ENCODE measurements around the gene NPPC. TPM values are rescaled to one million over a fixed set of nuclear protein-coding genes. Genes with fewer than 3 reads are reported as not detected.

NPPC gene
- total RNA-seq, 1 experiment from 2014 or later, result not detected

DNA sequence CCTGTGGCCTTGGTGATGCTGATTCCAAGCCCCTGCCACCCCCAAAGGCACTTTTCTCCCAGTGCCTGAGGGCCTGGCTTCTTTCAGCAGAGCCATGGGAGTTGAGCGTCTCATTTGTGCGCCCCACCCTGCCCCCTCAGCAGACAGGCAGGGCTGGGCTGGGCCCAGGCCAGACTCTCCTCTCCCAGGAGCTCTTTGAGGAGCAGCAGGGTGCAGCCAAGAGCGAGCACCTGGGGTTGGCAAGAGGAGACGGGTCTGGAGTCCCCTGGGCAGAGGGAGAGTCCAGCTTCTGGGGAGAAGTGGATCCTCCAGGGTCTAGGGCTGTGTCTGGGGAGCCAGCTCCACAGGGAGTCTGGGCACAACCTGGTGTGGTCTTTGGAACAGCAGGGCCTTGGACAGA is 21.2 kb downstream of the NPPC start:
- no peak overlapping the region for H3K27ac ChIP-seq
- DNase-seq (ENCODE audit: low read depth in 1 of 2, low spot score in 2 of 2), result no peak
- H3K36me3 ChIP-seq, result no peaks in the 10 kb centered on the region
- H3K9me3 ChIP-seq (replicated peaks), result no peaks in the 10 kb centered on the region
- H3K27me3 ChIP-seq (replicated peaks), result peaks cover 11% of the 10 kb centered on the region
- H3K4me1 ChIP-seq (replicated peaks), result no peaks in the 10 kb centered on the region
- no peak overlapping the region for H3K4me3 ChIP-seq

DNA sequence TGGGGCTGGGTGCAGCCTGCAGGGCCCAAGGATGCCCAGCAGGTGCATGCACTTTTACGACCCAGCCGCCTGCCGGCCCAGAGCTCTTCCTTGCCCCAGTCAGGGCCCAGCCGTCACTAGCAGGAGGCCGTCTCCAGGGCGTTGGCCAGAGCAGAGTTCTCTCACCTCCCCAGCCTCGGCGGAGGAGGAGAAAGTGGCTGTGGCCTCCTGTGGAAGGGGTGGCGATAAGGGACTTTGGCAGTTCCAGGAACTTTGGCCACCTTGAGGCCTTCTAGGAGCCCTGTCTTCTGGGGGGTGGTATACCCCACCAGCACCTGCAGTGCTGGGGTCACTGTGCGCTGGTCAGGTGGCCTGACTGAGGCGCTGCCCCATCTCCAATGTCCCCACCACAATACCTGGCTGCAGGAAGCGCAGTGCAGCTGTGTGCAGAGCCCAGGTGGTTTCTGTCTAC is 22.0 kb downstream of the NPPC start:
- Histone ChIP-seq H3K36me3 (no peaks in the 10 kb centered on the region), H3K9me3 (replicated peaks) (no peaks in the 10 kb centered on the region), H3K4me3 (no peak overlapping the region), H3K27me3 (replicated peaks) (peaks cover 11% of the 10 kb centered on the region), H3K4me1 (replicated peaks) (no peaks in the 10 kb centered on the region), H3K27ac (no peak overlapping the region)
- no peak for DNase-seq (ENCODE audit: low read depth in 1 of 2, low spot score in 2 of 2)

DNA sequence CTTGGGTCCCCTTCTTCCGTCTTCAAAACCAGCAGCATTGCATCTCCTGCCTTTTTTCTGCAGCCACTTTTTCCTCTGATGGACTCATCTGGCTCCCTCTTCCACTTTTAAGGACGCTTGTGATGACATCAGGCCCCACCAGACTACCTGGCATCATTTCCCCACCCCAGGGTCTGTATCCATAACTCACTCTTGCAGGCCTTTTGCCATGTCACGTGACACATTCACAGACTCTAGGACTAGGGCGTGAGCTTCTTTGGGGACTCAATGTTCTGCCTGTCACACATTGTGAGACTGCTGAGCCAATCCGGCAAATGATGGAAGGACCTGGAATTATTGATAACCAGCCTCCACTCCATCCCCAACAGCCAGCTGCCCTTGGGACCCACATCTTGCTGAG is 23.6 kb downstream of the NPPC start:
- no peak overlapping the region for H3K4me3 ChIP-seq
- H3K36me3 ChIP-seq, result no peaks in the 10 kb centered on the region
- H3K27me3 ChIP-seq (replicated peaks), result peaks cover 11% of the 10 kb centered on the region
- no peaks in the 10 kb centered on the region for H3K9me3 ChIP-seq (replicated peaks)
- no peak for DNase-seq (ENCODE audit: low read depth in 1 of 2, low spot score in 2 of 2)
- no peak overlapping the region for H3K27ac ChIP-seq
- H3K4me1 ChIP-seq (replicated peaks), result no peaks in the 10 kb centered on the region

DNA sequence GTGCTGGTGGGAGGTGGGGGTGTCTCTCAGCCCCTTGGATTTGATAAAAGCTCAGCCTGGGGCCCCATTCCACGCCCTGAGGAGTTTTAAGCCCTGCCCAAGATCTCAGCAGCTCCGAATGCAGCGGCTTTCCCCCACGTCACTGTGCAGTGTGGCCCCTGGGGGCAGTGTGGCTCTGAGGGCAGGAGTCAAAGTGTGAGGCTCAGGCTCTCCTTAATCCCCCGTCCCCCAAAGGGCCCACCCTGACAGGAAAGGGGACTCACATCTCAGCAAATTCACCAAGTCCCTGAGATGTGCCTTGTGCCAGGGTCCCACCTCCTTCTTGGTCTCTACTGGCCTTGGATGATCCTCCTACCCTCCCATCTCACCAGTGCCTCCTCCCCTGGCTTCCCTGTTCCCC is 25.2 kb downstream of the NPPC start:
- no peaks in the 10 kb centered on the region for H3K36me3 ChIP-seq
- no peak overlapping the region for H3K4me3 ChIP-seq
- H3K9me3 ChIP-seq (replicated peaks), result no peaks in the 10 kb centered on the region
- H3K4me1 ChIP-seq (replicated peaks), result no peaks in the 10 kb centered on the region
- H3K27me3 ChIP-seq (replicated peaks), result peaks cover 5% of the 10 kb centered on the region; the same call in 1 of the 2 replicates
- DNase-seq (ENCODE audit: low read depth in 1 of 2, low spot score in 2 of 2), result no peak
- H3K27ac ChIP-seq, result no peak overlapping the region

DNA sequence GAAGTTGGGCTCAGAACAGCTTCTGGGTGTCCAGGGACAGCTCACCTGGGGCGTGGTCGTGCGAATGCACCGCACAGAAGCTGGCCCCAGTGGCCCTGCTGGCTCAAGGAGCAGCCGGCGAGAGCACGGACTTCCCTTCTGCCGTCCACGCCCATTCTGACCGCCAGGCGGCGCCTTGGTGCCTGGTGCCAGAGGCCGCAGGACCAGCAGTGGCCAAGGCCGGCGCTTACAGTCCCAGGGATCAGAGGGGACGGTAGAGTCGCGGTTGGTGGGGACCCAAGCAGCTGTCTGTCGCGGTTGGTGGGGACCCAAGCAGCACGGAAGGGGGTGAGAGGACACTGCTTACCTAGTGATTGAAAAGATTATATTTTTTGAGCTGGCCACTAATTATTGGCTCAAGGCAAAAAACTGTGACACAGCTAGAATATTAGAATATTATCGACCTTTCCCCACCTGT is 25.7 kb downstream of the NPPC start:
- peaks cover 5% of the 10 kb centered on the region; the same call in 1 of the 2 replicates for H3K27me3 ChIP-seq (replicated peaks)
- H3K4me1 ChIP-seq (replicated peaks), result no peaks in the 10 kb centered on the region
- DNase-seq (ENCODE audit: low read depth in 1 of 2, low spot score in 2 of 2), result peak; percentile 32 to 79
- H3K9me3 ChIP-seq (replicated peaks), result no peaks in the 10 kb centered on the region
- no peaks in the 10 kb centered on the region for H3K36me3 ChIP-seq
- H3K4me3 ChIP-seq, result no peak overlapping the region
- no peak overlapping the region for H3K27ac ChIP-seq

DNA sequence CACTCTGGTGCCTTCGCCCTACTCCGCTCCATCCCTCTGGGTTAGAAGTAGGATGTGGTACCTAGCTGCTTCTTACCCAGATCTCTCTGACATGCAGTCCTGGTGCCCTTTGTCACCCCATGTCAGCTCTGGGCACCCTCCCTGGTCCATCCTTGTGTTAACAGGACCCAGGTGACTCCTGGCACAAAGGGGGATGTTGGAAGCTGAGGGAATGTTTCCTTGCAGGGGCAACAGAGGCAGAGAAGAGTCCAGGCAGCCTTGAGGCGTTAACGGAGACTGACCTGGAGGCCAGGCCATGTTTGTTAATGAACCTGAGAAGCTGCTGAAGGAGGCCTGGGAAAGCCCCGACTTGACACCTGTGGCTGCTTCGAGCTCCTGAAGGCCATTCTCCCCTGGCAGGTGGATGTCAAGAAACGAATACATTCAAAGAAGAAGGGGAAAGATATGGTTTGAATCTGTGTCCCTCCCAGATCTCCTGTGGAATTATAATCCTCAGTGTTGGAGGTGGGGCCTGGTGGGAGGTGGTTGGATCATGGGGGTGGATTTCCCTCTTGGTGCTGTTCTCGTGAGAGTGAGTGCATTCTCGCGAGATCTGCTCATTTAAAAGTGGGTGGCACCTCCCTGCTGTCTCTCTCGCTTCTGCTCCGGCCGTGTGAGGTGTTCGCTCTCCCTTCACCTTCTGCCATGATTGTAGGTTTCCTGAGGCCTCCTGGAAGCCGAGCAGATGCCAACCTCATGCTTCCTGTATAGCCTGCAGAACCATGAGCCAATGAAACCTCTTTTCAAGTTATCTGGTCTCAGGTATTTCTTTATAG is 31.4 kb downstream of the NPPC start:
- Histone ChIP-seq H3K4me3 (no peak overlapping the region), H3K9me3 (replicated peaks) (no peaks in the 10 kb centered on the region), H3K27me3 (replicated peaks) (peaks cover 6% of the 10 kb centered on the region), H3K4me1 (replicated peaks) (no peaks in the 10 kb centered on the region), H3K36me3 (no peaks in the 10 kb centered on the region), H3K27ac (no peak overlapping the region)
- DNase-seq (ENCODE audit: low read depth in 1 of 2, low spot score in 2 of 2), result no peak

DNA sequence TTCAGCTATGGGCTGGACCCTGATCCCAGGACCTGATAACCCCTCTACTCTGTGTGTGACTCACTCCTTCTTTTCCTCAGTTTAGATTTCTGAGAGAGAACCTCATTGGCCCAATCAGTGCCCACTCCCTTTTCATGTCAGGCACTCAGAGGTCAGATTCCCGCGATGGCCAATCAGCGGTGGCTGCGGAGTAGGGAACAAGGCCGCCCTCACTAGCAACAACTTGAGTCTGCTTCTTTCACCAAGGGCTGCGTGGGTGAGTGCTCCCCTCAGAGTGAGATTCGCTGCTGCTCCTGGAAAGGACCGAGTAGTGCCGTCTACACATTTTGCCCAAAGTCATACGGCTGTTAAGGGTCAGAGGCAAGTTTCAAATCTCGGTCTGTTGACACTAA is 34.7 kb downstream of the NPPC start:
- H3K4me1 ChIP-seq (replicated peaks), result no peaks in the 10 kb centered on the region
- no peak overlapping the region for H3K4me3 ChIP-seq
- H3K36me3 ChIP-seq, result no peaks in the 10 kb centered on the region
- no peaks in the 10 kb centered on the region for H3K9me3 ChIP-seq (replicated peaks)
- H3K27ac ChIP-seq, result no peak overlapping the region
- H3K27me3 ChIP-seq (replicated peaks), result peaks cover 6% of the 10 kb centered on the region; the same call in 1 of the 2 replicates
- no peak for DNase-seq (ENCODE audit: low read depth in 1 of 2, low spot score in 2 of 2)

DNA sequence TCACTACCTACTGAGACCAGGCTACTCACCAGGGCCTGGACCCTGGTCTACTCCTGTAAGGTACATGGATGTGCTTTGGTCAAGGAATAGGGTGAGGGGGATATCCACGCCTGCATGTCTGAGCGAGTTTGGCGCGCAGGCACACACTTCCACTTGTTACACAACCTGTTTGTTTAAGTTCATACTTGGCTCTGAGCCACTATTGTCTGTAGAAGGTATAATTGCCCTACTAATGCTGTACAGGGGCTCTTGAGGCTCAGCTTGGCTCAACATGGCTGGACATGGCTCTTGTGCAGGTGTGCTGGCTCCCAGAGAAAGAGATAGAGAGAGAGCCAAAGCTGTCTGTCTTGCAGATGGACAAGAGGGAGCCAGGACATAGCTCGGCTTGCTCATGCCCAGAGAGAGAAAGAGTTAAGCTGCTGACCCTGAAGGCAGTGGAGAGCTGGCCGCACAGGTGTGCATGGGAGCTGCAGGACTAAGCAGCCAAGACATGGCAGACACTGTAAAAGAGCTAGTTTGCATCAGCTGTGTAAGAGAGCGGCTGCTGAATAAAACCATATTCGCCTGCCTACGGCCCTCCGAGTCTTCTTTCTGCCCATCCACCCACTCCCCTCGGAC is 35.2 kb downstream of the NPPC start:
- no peaks in the 10 kb centered on the region for H3K4me1 ChIP-seq (replicated peaks)
- H3K4me3 ChIP-seq, result no peak overlapping the region
- H3K27me3 ChIP-seq (replicated peaks), result peaks cover 6% of the 10 kb centered on the region; the same call in 1 of the 2 replicates
- H3K36me3 ChIP-seq, result no peaks in the 10 kb centered on the region
- no peak overlapping the region for H3K27ac ChIP-seq
- H3K9me3 ChIP-seq (replicated peaks), result no peaks in the 10 kb centered on the region
- DNase-seq (ENCODE audit: low read depth in 1 of 2, low spot score in 2 of 2), result no peak

DNA sequence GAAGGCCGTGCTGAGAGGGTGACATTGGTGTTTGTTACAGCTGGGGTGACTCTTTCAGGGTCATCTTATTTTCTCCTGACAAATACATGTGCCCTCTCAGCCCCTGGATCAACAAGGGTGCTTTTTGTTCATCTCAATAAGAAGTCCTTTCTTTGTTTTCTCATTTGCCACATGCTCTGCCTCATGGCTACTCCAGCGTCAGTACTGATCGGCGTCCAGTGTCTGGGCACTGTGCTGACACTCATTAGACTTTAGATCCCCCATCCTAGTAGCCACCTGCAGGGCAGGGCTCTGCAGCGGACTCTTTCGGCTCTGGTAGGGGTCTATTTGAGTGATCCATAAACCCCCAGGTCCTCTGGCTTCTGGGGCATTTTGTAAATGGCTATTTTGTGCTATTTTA is 38.4 kb downstream of the NPPC start:
- no peak overlapping the region for H3K27ac ChIP-seq
- no peaks in the 10 kb centered on the region for H3K36me3 ChIP-seq
- no peaks in the 10 kb centered on the region for H3K9me3 ChIP-seq (replicated peaks)
- peaks cover 6% of the 10 kb centered on the region; the same call in 1 of the 2 replicates for H3K27me3 ChIP-seq (replicated peaks)
- H3K4me1 ChIP-seq (replicated peaks), result no peaks in the 10 kb centered on the region
- DNase-seq (ENCODE audit: low read depth in 1 of 2, low spot score in 2 of 2), result no peak
- H3K4me3 ChIP-seq, result no peak overlapping the region

DNA sequence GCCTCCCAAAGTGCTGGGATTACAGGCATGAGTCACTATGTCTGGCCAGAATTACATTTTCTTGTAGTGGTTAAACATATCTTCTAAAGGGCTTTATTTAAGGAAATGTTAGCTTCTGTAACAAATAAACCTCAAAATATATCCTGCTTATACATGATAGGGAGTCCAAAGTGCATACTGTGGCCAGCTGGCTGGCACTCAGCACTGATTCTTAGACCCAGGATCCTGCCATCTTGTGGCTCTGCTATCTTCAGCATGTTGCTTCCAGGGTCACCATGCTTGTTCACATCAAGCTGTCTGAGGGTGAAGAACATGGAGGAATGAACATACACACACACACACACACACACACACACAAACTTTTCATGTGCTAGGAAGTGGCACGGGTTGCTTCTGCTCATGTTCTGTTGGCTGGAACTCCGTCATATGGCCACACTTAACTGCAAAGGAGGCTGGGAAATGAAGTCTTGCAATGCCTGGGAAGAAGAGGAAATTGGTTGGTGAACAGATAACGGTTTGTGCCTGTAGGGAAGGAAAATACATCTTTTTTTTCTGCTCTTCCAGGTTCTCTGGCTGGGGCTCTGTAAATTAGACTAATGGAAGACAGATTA is 40.0 kb downstream of the NPPC start:
- H3K9me3 ChIP-seq (replicated peaks), result no peaks in the 10 kb centered on the region
- no peak overlapping the region for H3K4me3 ChIP-seq
- H3K27ac ChIP-seq, result no peak overlapping the region
- no peaks in the 10 kb centered on the region for H3K4me1 ChIP-seq (replicated peaks)
- no peak for DNase-seq (ENCODE audit: low read depth in 1 of 2, low spot score in 2 of 2)
- H3K27me3 ChIP-seq (replicated peaks), result no peaks in the 10 kb centered on the region; the same call in 1 of the 2 replicates
- H3K36me3 ChIP-seq, result no peaks in the 10 kb centered on the region

DNA sequence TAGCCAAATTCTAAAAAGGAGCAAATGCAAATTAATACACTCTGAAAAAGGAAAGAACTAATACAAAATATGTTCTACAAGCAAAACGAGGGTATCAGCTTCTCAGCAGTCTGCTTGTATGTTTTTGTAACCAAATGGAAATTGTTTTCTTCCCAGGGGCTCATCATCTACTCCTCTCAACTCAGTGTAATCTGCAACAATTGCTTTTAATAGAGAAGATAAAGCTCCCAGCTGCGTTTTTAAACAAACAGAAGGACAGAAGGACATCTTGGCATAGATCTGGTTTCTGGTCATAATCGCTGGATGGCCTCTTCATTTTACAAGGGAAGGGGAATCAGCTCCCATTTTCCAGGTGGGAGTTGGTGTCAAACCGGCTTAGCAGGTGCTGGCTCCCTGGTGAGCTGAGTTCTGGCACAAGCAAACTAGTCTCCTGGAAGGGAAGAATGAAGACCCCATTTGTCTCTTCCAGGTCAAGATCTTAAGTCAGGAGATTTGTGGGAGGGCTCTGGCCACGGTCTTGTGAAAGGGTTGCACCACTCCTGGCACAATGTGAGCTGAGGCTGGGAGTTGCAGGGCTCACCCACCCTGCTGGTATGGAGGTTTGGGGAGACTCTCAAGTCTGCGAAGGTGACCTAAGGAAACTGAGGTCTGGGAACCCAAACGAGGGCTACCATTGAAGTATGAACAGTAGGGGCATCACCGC is 41.6 kb downstream of the NPPC start:
- H3K27me3 ChIP-seq (replicated peaks), result no peaks in the 10 kb centered on the region; the same call in 1 of the 2 replicates
- no peak for DNase-seq (ENCODE audit: low read depth in 1 of 2, low spot score in 2 of 2)
- no peaks in the 10 kb centered on the region for H3K4me1 ChIP-seq (replicated peaks)
- no peaks in the 10 kb centered on the region for H3K9me3 ChIP-seq (replicated peaks)
- no peaks in the 10 kb centered on the region for H3K36me3 ChIP-seq
- H3K4me3 ChIP-seq, result no peak overlapping the region
- no peak overlapping the region for H3K27ac ChIP-seq

DNA sequence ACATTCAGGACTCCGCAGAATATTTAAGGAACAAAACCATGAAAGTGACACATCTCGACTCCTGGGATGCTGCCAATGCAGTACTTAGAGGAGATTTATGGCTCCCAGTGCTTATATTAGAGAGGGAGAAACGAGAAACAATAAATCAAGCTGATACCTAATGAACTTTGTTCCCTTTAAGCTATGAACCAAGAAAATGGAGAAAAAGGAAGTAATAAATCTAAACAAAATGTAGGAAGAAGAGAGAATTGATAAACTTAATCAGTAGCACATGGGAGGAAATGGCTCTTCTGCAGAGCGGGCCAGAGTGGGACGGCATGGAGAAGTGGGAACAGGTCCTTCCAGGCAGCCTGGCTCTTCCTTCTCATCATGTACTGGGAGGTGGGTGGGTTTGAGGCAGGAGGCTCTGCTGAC is 42.7 kb downstream of the NPPC start:
- Histone ChIP-seq H3K9me3 (replicated peaks) (no peaks in the 10 kb centered on the region), H3K4me3 (no peak overlapping the region), H3K27me3 (replicated peaks) (no peaks in the 10 kb centered on the region), H3K4me1 (replicated peaks) (no peaks in the 10 kb centered on the region), H3K27ac (no peak overlapping the region), H3K36me3 (no peaks in the 10 kb centered on the region)
- DNase-seq (ENCODE audit: low read depth in 1 of 2, low spot score in 2 of 2), result no peak

DNA sequence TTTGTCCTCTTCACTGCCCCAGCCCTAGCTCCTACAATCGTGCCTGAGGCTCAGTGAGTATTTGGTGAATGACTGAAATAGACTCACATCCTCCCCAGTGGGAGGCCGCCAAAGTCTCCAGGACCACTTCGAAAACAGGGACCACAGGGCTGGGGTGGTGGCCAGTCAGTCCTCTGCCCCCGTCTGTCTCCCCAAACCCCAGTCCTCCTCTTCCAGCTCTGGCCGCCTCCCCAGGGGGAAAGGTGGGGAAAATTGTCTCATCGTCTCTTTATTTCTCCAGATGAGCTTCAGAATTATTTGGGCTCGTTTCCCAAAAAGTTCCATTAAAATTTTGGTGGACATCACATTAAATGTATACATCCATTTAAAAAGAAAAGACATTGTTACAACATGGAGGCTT is 43.5 kb downstream of the NPPC start:
- Histone ChIP-seq H3K4me3 (no peak overlapping the region), H3K27me3 (replicated peaks) (no peaks in the 10 kb centered on the region), H3K4me1 (replicated peaks) (no peaks in the 10 kb centered on the region), H3K27ac (no peak overlapping the region), H3K9me3 (replicated peaks) (no peaks in the 10 kb centered on the region), H3K36me3 (no peaks in the 10 kb centered on the region)
- no peak for DNase-seq (ENCODE audit: low read depth in 1 of 2, low spot score in 2 of 2)

Measured in SJSA1 (cell line).